SU-DHL-6 (cell line): ENCODE data around the gene PHLPP2.

Experiments used
- H2AFZ ChIP-seq: fragments of 200-600 bp; sonication (generic); 2 replicates; pipeline ENCODE4 v1.6.1; 2014; ENCODE audit warnings: low read depth, mild to moderate bottlenecking, moderate library complexity, mixed read lengths, antibody characterized with exemption, low read length; ENCODE audit not compliant: severe bottlenecking
- H3F3A ChIP-seq: fragments of 200-600 bp; shearing (Covaris generic); 2 replicates; pipeline ENCODE4 v1.6.0; 2016; ENCODE audit warnings: antibody characterized with exemption, mild to moderate bottlenecking; ENCODE audit not compliant: insufficient read depth
- H3K27ac ChIP-seq: fragments of 200-600 bp; sonication (generic); 2 replicates; pipeline ENCODE4 v1.5.1; 2016; ENCODE audit warnings: low read depth, mild to moderate bottlenecking, low read length, moderate library complexity, mixed read lengths
- H3K27me3 ChIP-seq: fragments of 200-600 bp; sonication (generic), shearing (Covaris generic); 2 replicates; pipeline ENCODE4 v1.6.0; 2014; ENCODE audit warnings: mild to moderate bottlenecking, low read length
- H3K36me3 ChIP-seq: fragments of 200-600 bp; sonication (generic); 2 replicates; pipeline ENCODE4 v1.6.1; 2014; ENCODE audit warnings: mild to moderate bottlenecking, low read length, mixed read lengths
- H3K4me2 ChIP-seq: fragments of 300-600, 200-600 bp; shearing (Covaris generic), sonication (generic); 2 replicates; pipeline ENCODE4 v1.6.0; 2014; ENCODE audit warnings: low read length, low read depth, mild to moderate bottlenecking; ENCODE audit not compliant: poor library complexity, severe bottlenecking
- H3K4me3 ChIP-seq: fragments of 200-600 bp; sonication (generic); 2 replicates; pipeline ENCODE4 v1.5.1; 2014; ENCODE audit warnings: antibody characterized with exemption, low read length, mild to moderate bottlenecking, mixed read lengths; ENCODE audit not compliant: insufficient read depth, poor library complexity, severe bottlenecking
- H3K79me2 ChIP-seq: fragments of 200-600 bp; sonication (generic); 2 replicates; pipeline ENCODE4 v1.6.1; 2014; ENCODE audit warnings: mild to moderate bottlenecking, low read length, moderate library complexity; ENCODE audit not compliant: insufficient read depth
- H3K9ac ChIP-seq: fragments of 200-600 bp; sonication (generic); 2 replicates; pipeline ENCODE4 v1.7.0; 2014; ENCODE audit warnings: mild to moderate bottlenecking, low read length
- H3K9me2 ChIP-seq: fragments of 200-600 bp; sonication (generic); replicated peaks from 2 replicates; pipeline ENCODE4 v1.6.1; 2014; ENCODE audit warnings: low read length; ENCODE audit not compliant: insufficient read depth
- H3K9me3 ChIP-seq: fragments of 200-600 bp; sonication (generic); 2 replicates; pipeline ENCODE4 v1.6.1; 2014; ENCODE audit warnings: low read length, mixed read lengths; ENCODE audit not compliant: insufficient read depth
- H4K20me1 ChIP-seq: fragments of 200-600 bp; sonication (generic); 2 replicates; pipeline ENCODE4 v1.6.1; 2014; ENCODE audit warnings: low read depth, mild to moderate bottlenecking, antibody characterized with exemption, low read length, moderate library complexity, mixed read lengths
- CTCF ChIP-seq: fragments of 200-600 bp; sonication (generic); IDR thresholded peaks from one replicate; pipeline ENCODE4 v1.5.1; 2017; ENCODE audit warnings: antibody characterized with exemption, mild to moderate bottlenecking, low read length, moderate library complexity; ENCODE audit not compliant: insufficient read depth, poor library complexity, severe bottlenecking
- EZH2phosphoT487 ChIP-seq: fragments of 200-600 bp; sonication (generic), shearing (Covaris generic); conservative IDR thresholded peaks from 2 replicates; pipeline ENCODE4 v1.6.1; 2018; ENCODE audit warnings: mild to moderate bottlenecking, antibody characterized with exemption, low read length, moderate library complexity, mixed read lengths

PHLPP2 gene

GRCh38 chr16:71681360-71681759, 43.1 kb downstream of the PHLPP2 start:
- Histone ChIP-seq H2AFZ (no peak overlapping the region), H3K36me3 (no peaks in the 10 kb centered on the region; the same call in 1 of the 2 replicates), H3K27ac (no peak overlapping the region), H3K9ac (no peak overlapping the region), H3K9me3 (no peaks in the 10 kb centered on the region), H3K4me3 (no peak overlapping the region), H3F3A (no peaks in the 10 kb centered on the region), H3K9me2 (no peaks in the 10 kb centered on the region), H3K4me2 (no peak overlapping the region), H4K20me1 (no peaks in the 10 kb centered on the region), H3K27me3 (no peaks in the 10 kb centered on the region), H3K79me2 (no peaks in the 10 kb centered on the region)
- TF ChIP-seq CTCF, result no peak
- no peak for TF ChIP-seq EZH2phosphoT487

- Histone ChIP-seq H3K4me3 (no peak overlapping the region), H2AFZ (no peak overlapping the region), H3F3A (no peaks in the 10 kb centered on the region), H3K9ac (no peak overlapping the region), H4K20me1 (no peaks in the 10 kb centered on the region), H3K27me3 (no peaks in the 10 kb centered on the region), H3K9me2 (no peaks in the 10 kb centered on the region), H3K36me3 (peaks cover 5% of the 10 kb centered on the region; the same call in 1 of the 2 replicates), H3K27ac (no peak overlapping the region), H3K9me3 (no peaks in the 10 kb centered on the region), H3K79me2 (no peaks in the 10 kb centered on the region), H3K4me2 (no peak overlapping the region)
- TF ChIP-seq CTCF (no peak), EZH2phosphoT487 (no peak)
These were observed 48.3 kb downstream of the PHLPP2 start for GRCh38 chr16:71676236-71676635.

- Histone ChIP-seq H3K4me3 (no peak overlapping the region), H3K9me2 (no peaks in the 10 kb centered on the region), H3K27ac (no peak overlapping the region), H3K27me3 (no peaks in the 10 kb centered on the region), H3K9me3 (no peaks in the 10 kb centered on the region), H4K20me1 (no peaks in the 10 kb centered on the region), H2AFZ (no peak overlapping the region), H3K36me3 (peaks cover 5% of the 10 kb centered on the region; the same call in 1 of the 2 replicates), H3K9ac (no peak overlapping the region), H3K79me2 (no peaks in the 10 kb centered on the region), H3K4me2 (no peak overlapping the region), H3F3A (no peaks in the 10 kb centered on the region)
- TF ChIP-seq EZH2phosphoT487 (no peak), CTCF (no peak)
These were observed 49.1 kb downstream of the PHLPP2 start for GRCh38 chr16:71675380-71675779.

GRCh38 chr16:71674229-71674628, 50.3 kb downstream of the PHLPP2 start:
- Histone ChIP-seq H3K79me2 (no peaks in the 10 kb centered on the region), H3K9me2 (no peaks in the 10 kb centered on the region), H2AFZ (no peak overlapping the region), H3F3A (no peaks in the 10 kb centered on the region), H3K4me3 (no peak overlapping the region), H4K20me1 (no peaks in the 10 kb centered on the region), H3K36me3 (peaks cover 5% of the 10 kb centered on the region; the same call in 1 of the 2 replicates), H3K9me3 (no peaks in the 10 kb centered on the region), H3K27me3 (no peaks in the 10 kb centered on the region), H3K4me2 (no peak overlapping the region), H3K27ac (no peak overlapping the region), H3K9ac (no peak overlapping the region)
- TF ChIP-seq CTCF, result no peak
- TF ChIP-seq EZH2phosphoT487, result no peak
